ENCODE results near the gene BTC. TPM values are rescaled to one million over a fixed set of nuclear protein-coding genes. Genes with fewer than 3 reads are reported as not detected.

Gene BTC
- total RNA-seq, 4 donors from 2014 or later, result 6.2 to 7.9 (median 7.6) TPM

- TF ChIP-seq POLR2A (IDR thresholded peaks at IDR 0.05) (no peak), CTCF (IDR thresholded peaks at IDR 0.05) (no peak)
- Histone ChIP-seq H3K27me3 (no peaks in the 10 kb centered on the region), H3K9me3 (no peaks in the 10 kb centered on the region), H3K4me3 (replicated peaks in 1 of 3) (no peak overlapping the region), H3K36me3 (no peaks in the 10 kb centered on the region), H3K27ac (no peak overlapping the region), H3K4me1 (peaks cover 0 to 8% of the 10 kb centered on the region in 2 donors)
- DNase-seq, result no peak
- intact Hi-C loops (cut with DNase I), result no loop called here
- WGBS, 2 donors, result 56 to 60% methylated on average over 5 of the region's 5 CpGs
These were observed 35.7 kb downstream of the BTC start for GRCh38 chr4:74758551-74759145.

GRCh38 chr4:74757136-74757535, 37.2 kb downstream of the BTC start:
- Histone ChIP-seq H3K27me3 (no peaks in the 10 kb centered on the region), H3K27ac (no peak overlapping the region), H3K36me3 (no peaks in the 10 kb centered on the region), H3K4me1 (peaks cover 0 to 8% of the 10 kb centered on the region in 2 donors), H3K9me3 (no peaks in the 10 kb centered on the region), H3K4me3 (replicated peaks in 1 of 3) (no peak overlapping the region)
- TF ChIP-seq CTCF (IDR thresholded peaks at IDR 0.05), result no peak
- no peak for TF ChIP-seq POLR2A (IDR thresholded peaks at IDR 0.05)
- intact Hi-C loops (cut with DNase I), result no loop called here
- no peak for DNase-seq

DNA sequence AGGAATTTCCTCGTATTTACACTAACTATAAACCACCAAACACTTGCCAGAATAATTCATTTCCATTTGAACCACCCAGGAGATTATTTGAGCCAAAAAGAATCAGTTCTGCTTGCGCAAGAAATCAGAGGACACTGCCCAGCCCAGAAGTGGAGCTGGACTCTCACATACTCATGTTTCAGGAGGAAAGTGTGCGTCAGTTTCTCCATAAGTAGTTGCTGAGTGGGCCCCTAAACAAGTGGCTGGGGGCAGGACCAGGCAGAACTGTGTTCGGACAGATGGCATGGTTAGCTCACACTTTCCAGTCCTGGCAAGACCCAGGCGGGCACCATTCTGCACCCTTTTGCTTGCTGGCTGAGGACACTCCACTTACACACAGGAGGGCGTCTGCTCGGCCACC, 38.8 kb downstream of the BTC start:
- intact Hi-C loops (cut with DNase I), result no loop called here
- 25 to 30% methylated on average over 7 of the region's 7 CpGs for WGBS, 2 donors
- no peak for TF ChIP-seq POLR2A (IDR thresholded peaks at IDR 0.05)
- no peak for TF ChIP-seq CTCF (IDR thresholded peaks at IDR 0.05)
- H3K4me1 ChIP-seq, result peaks cover 0 to 8% of the 10 kb centered on the region in 2 donors
- H3K4me3 ChIP-seq (replicated peaks in 1 of 3), result no peak overlapping the region
- no peaks in the 10 kb centered on the region for H3K36me3 ChIP-seq
- no peaks in the 10 kb centered on the region for H3K9me3 ChIP-seq
- peak; percentile 32 to 59 for DNase-seq
- H3K27me3 ChIP-seq, result no peaks in the 10 kb centered on the region
- no peak overlapping the region for H3K27ac ChIP-seq

DNA sequence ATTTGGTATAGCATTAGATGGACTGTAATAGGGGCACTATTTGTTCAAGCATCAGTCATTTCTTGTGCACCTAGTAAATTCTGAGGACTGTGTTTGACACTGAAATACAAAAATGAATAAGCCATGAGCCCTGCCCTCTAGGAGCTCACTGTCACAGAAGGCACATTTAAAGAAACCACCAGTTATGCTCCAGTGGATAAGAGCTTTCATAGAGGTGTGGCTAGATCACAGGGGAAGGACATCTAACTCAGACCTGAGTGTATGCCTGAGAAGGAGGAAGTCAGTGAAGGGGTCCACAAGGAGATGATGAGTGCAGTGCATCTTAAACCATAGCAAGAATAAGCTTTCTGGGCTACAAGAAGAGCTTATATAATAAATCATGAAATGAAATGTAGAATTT, 40.1 kb downstream of the BTC start:
- H3K4me1 ChIP-seq, result peaks cover 0 to 8% of the 10 kb centered on the region in 2 donors
- intact Hi-C loops (cut with DNase I), result no loop called here
- TF ChIP-seq POLR2A (IDR thresholded peaks at IDR 0.05), result no peak
- no peak for TF ChIP-seq CTCF (IDR thresholded peaks at IDR 0.05)
- H3K36me3 ChIP-seq, result no peaks in the 10 kb centered on the region
- H3K27ac ChIP-seq, result no peak overlapping the region
- no peaks in the 10 kb centered on the region for H3K27me3 ChIP-seq
- DNase-seq, result no peak
- H3K4me3 ChIP-seq (replicated peaks in 1 of 3), result no peak overlapping the region
- H3K9me3 ChIP-seq, result no peaks in the 10 kb centered on the region

DNA sequence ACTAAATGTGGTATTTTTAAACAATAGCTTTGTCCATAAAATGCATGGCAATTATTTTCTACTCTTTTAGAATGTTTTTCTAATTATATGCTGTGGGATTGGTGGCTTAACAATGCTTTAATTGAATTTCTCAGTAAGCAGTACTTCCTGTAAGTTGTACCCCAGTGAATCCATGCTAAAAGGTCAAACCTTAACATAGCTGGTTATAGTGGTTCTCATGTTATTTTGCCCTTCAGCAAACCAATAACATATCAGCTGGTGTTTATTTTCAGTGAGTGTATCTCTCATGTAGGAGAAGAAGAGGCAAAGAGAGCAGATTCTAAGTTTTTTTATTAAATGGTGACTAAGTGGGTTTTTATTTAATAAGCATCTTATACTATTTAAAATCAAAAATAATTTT, 41.5 kb downstream of the BTC start:
- intact Hi-C loops (cut with DNase I), result no loop called here
- Histone ChIP-seq H3K36me3 (no peaks in the 10 kb centered on the region), H3K9me3 (no peaks in the 10 kb centered on the region), H3K27ac (no peak overlapping the region), H3K27me3 (no peaks in the 10 kb centered on the region), H3K4me1 (peaks cover 0 to 8% of the 10 kb centered on the region in 2 donors), H3K4me3 (replicated peaks in 1 of 3) (no peak overlapping the region)
- no peak for TF ChIP-seq CTCF (IDR thresholded peaks at IDR 0.05)
- no peak for TF ChIP-seq POLR2A (IDR thresholded peaks at IDR 0.05)
- no peak for DNase-seq
